OCI-LY3 (cell line): Measurements from ENCODE around the gene AIG1.

ENCODE experiments used
- H2AFZ ChIP-seq: fragments of 200-600, 300-600 bp; shearing (Covaris generic); 2 replicates; pipeline ENCODE4 v1.6.0; 2014; ENCODE audit warnings: antibody characterized with exemption, low read depth, low read length
- H3K27ac ChIP-seq: fragments of 200-600, 300-600 bp; sonication (generic); 2 replicates; pipeline ENCODE4 v1.5.1; 2014; ENCODE audit warnings: mild to moderate bottlenecking, low read length, moderate library complexity, mixed read lengths
- H3K27me3 ChIP-seq: fragments of 200-600, 300-600 bp; sonication (generic); 2 replicates; pipeline ENCODE4 v1.6.1; 2014; ENCODE audit warnings: low read depth, low read length, mixed read lengths
- H3K36me3 ChIP-seq: fragments of 200-600, 300-600 bp; sonication (generic); replicated peaks from 2 replicates; pipeline ENCODE3; 2014; ENCODE audit warnings: low read depth, low read length, mixed read lengths
- H3K4me1 ChIP-seq: fragments of 300-600, 200-600 bp; sonication (generic); 2 replicates; pipeline ENCODE4 v1.6.1; 2014; ENCODE audit warnings: low read length, mixed read lengths
- H3K4me2 ChIP-seq: fragments of 200-600, 300-600 bp; sonication (generic); 2 replicates; pipeline ENCODE4 v1.6.1; 2014; ENCODE audit warnings: low read length, mixed read lengths
- H3K4me3 ChIP-seq: fragments of 300-600, 200-600 bp; sonication (generic); 2 replicates; pipeline ENCODE4 v1.5.1; 2014; ENCODE audit warnings: antibody characterized with exemption, mild to moderate bottlenecking, low read length, moderate library complexity
- H3K79me2 ChIP-seq: fragments of 300-600, 200-600 bp; shearing (Covaris generic); 2 replicates; pipeline ENCODE4 v1.6.1; 2014; ENCODE audit warnings: mild to moderate bottlenecking, low read length, mixed read lengths
- H3K9ac ChIP-seq: fragments of 300-600, 200-600 bp; shearing (Covaris generic); 2 replicates; pipeline ENCODE4 v1.6.0; 2014; ENCODE audit warnings: mild to moderate bottlenecking, low read length, moderate library complexity
- H3K9me3 ChIP-seq: fragments of 200-600, 300-600 bp; shearing (Covaris generic); 2 replicates; pipeline ENCODE4 v1.6.1; 2014; ENCODE audit warnings: low read length, mixed read lengths; ENCODE audit not compliant: insufficient read depth
- H4K20me1 ChIP-seq: fragments of 200-600, 300-600 bp; sonication (generic); 2 replicates; pipeline ENCODE4 v1.6.1; 2016; ENCODE audit warnings: low read length, mixed read lengths; ENCODE audit not compliant: insufficient read depth
- EZH2phosphoT487 ChIP-seq: fragments of 200-600 bp; shearing (Covaris generic); IDR thresholded peaks from 2 replicates; pipeline ENCODE4 v1.6.1; 2018; ENCODE audit warnings: antibody characterized with exemption, mixed run types, low read depth
- TF ChIP-seq, protein P1 (sequence below): fragments of 200-600, 300-600 bp; sonication (generic); IDR thresholded peaks from 2 replicates; pipeline ENCODE4 v1.5.1; 2014; ENCODE audit warnings: antibody characterized with exemption, low read length, low read depth

AIG1 gene

DNA sequence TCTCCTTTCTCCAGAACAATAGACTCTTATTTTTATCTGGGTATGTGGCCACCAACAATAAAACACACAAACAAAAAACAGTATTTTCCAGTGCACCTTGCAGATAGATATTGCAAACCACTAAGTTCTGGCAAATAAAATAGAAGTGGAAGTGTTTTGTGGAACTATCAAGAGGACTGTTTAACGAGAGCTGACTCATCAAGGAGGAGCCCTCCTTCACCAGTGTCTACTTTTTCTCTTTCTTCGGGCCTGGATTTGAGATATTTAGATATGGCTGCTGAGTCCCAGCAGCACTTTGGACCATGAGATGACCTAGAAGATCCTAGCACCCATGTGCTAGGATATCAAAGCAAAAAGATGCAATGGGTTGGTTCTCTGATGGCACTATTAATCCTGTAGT is 154.7 kb downstream of the AIG1 start:
- TF ChIP-seq, protein P1, sequence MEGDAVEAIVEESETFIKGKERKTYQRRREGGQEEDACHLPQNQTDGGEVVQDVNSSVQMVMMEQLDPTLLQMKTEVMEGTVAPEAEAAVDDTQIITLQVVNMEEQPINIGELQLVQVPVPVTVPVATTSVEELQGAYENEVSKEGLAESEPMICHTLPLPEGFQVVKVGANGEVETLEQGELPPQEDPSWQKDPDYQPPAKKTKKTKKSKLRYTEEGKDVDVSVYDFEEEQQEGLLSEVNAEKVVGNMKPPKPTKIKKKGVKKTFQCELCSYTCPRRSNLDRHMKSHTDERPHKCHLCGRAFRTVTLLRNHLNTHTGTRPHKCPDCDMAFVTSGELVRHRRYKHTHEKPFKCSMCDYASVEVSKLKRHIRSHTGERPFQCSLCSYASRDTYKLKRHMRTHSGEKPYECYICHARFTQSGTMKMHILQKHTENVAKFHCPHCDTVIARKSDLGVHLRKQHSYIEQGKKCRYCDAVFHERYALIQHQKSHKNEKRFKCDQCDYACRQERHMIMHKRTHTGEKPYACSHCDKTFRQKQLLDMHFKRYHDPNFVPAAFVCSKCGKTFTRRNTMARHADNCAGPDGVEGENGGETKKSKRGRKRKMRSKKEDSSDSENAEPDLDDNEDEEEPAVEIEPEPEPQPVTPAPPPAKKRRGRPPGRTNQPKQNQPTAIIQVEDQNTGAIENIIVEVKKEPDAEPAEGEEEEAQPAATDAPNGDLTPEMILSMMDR: no peak
- TF ChIP-seq EZH2phosphoT487: no peak
- Histone ChIP-seq H3K4me3 (no peak overlapping the region), H3K36me3 (no peaks in the 10 kb centered on the region), H3K9me3 (no peaks in the 10 kb centered on the region), H3K79me2 (no peaks in the 10 kb centered on the region), H3K4me1 (no peaks in the 10 kb centered on the region), H3K27ac (no peak overlapping the region), H3K9ac (no peak overlapping the region), H2AFZ (no peak overlapping the region), H3K4me2 (no peak overlapping the region), H4K20me1 (no peaks in the 10 kb centered on the region), H3K27me3 (no peaks in the 10 kb centered on the region)

DNA sequence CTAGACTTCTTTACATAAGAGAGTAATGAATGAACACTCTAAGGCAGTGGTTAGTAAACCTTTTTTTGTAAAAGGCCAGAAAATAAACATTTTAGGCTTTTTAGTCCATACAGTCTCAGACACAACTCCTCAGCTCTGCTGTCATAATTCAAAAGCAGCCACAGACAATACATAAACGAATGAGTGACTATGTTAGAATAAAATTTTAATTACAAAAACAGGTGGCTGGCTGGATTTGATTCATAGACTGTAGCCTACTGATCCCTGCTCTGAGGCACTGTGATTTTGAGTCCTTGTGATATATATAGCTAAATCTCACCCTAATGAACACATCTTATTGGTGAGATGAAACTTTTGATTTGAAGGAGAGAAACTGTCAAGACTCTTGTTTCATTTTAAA is 155.1 kb downstream of the AIG1 start:
- H3K4me1 ChIP-seq: no peaks in the 10 kb centered on the region
- no peak overlapping the region for H3K4me2 ChIP-seq
- H3K9ac ChIP-seq: no peak overlapping the region
- H4K20me1 ChIP-seq: no peaks in the 10 kb centered on the region
- no peaks in the 10 kb centered on the region for H3K79me2 ChIP-seq
- TF ChIP-seq EZH2phosphoT487: no peak
- TF ChIP-seq, protein P1: no peak
- H3K27me3 ChIP-seq: no peaks in the 10 kb centered on the region
- H3K27ac ChIP-seq: no peak overlapping the region
- H3K4me3 ChIP-seq: no peak overlapping the region
- no peaks in the 10 kb centered on the region for H3K36me3 ChIP-seq
- no peak overlapping the region for H2AFZ ChIP-seq
- H3K9me3 ChIP-seq: no peaks in the 10 kb centered on the region

DNA sequence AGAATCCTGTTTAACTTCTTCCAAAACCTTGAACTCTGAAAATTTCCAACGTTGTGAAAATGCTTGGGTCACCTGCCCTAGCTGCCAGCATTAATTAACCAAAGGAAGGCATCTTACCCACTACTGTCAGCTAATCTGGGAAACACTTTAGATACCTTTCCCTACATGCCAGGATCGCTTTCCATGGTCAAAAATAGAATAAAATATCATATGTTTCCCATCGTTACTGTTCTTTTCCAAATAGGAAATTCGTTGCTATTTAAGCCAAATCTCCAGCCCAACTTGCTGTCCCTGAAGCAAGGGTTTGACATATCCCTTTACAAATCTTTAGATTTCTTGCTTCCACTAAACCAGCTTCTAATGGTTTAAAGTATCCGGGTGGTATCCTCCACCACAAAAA is 157.5 kb downstream of the AIG1 start:
- Histone ChIP-seq H4K20me1 (no peaks in the 10 kb centered on the region), H3K36me3 (no peaks in the 10 kb centered on the region), H3K79me2 (no peaks in the 10 kb centered on the region), H3K27me3 (no peaks in the 10 kb centered on the region), H3K4me3 (no peak overlapping the region), H2AFZ (no peak overlapping the region), H3K9ac (no peak overlapping the region), H3K9me3 (no peaks in the 10 kb centered on the region), H3K27ac (no peak overlapping the region), H3K4me2 (no peak overlapping the region), H3K4me1 (no peaks in the 10 kb centered on the region)
- no peak for TF ChIP-seq EZH2phosphoT487
- TF ChIP-seq, protein P1: no peak

DNA sequence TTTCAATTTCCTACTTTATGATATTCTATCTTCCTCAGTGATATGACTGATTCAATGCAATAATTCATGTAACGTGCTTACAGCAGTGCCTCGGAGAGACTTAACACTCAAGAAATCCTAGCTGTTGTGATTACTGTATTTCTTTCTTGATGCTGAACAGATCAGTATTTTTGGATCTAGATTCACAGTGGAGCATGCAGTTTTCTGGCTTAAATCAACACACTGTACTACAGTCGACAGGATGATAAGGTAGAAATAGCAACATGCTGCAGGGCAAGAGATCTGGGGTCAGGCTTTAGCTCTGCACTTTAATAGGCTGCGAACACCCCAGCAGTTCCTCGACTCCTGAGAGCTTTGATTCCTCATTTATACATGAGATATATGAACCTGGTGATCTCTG is 161.0 kb downstream of the AIG1 start:
- H3K36me3 ChIP-seq: no peaks in the 10 kb centered on the region
- H3K4me2 ChIP-seq: no peak overlapping the region
- no peak overlapping the region for H2AFZ ChIP-seq
- H3K4me1 ChIP-seq: no peaks in the 10 kb centered on the region
- no peak overlapping the region for H3K9ac ChIP-seq
- H3K9me3 ChIP-seq: no peaks in the 10 kb centered on the region
- H3K27ac ChIP-seq: no peak overlapping the region
- H4K20me1 ChIP-seq: no peaks in the 10 kb centered on the region
- H3K27me3 ChIP-seq: no peaks in the 10 kb centered on the region
- no peaks in the 10 kb centered on the region for H3K79me2 ChIP-seq
- no peak for TF ChIP-seq EZH2phosphoT487
- TF ChIP-seq, protein P1: no peak
- H3K4me3 ChIP-seq: no peak overlapping the region
